Neural cell (in vitro differentiated cells): ENCODE measurements around the gene TTC21A.

Experiments
- EP300 ChIP-seq: fragments of 450-650 bp; conservative IDR thresholded peaks from 2 replicates; pipeline ENCODE4 v1.6.1; 2014; ENCODE audit warnings: antibody characterized with exemption, mild to moderate bottlenecking, moderate library complexity; ENCODE audit not compliant: poor library complexity, severe bottlenecking
- EZH2 ChIP-seq: fragments of 200-600, 300-800 bp; shearing (Covaris generic), sonication (generic); IDR thresholded peaks from 2 replicates; pipeline ENCODE4 v1.6.1; 2014; ENCODE audit warnings: antibody characterized with exemption, low read length, borderline replicate concordance, mild to moderate bottlenecking; ENCODE audit not compliant: insufficient read depth, poor library complexity, severe bottlenecking
- MXI1 ChIP-seq: fragments of 450-650 bp; conservative IDR thresholded peaks from 2 replicates; pipeline ENCODE4 v1.6.1; 2014; ENCODE audit warnings: antibody characterized with exemption, mild to moderate bottlenecking; ENCODE audit not compliant: poor library complexity, severe bottlenecking
- POLR2AphosphoS5 ChIP-seq: IDR thresholded peaks from 2 replicates; pipeline ENCODE4 v1.6.1; 2012
- TAF1 ChIP-seq: IDR thresholded peaks from 2 replicates; pipeline ENCODE4 v1.6.1; 2012; ENCODE audit warnings: low read depth
- TF ChIP-seq, protein P1 (sequence below): fragments of 450-650 bp; IDR thresholded peaks from 2 replicates; pipeline ENCODE4 v1.5.1; 2014; ENCODE audit warnings: antibody characterized with exemption, mild to moderate bottlenecking, moderate library complexity; ENCODE audit not compliant: poor library complexity, severe bottlenecking

DNA sequence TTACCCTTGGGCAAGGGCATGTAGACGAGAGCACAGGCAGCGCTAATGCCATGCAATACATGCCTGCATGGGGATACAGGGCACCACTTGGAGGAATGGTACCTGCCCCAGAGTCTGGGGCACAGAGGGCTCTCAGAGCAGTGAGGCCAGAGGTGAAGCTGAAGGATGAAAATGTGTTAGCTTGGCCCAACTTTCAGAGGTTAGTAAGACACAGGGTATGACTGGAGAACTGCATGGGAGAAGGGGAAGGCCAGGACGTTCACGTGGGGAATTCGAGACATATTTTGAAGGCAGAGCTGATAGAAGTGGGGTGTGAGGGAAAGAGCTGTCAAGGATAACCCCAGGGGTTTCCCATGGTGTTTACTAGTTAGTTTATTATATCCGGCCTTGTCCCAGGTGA, 26.3 kb downstream of the TTC21A start:
- TF ChIP-seq, protein P1, sequence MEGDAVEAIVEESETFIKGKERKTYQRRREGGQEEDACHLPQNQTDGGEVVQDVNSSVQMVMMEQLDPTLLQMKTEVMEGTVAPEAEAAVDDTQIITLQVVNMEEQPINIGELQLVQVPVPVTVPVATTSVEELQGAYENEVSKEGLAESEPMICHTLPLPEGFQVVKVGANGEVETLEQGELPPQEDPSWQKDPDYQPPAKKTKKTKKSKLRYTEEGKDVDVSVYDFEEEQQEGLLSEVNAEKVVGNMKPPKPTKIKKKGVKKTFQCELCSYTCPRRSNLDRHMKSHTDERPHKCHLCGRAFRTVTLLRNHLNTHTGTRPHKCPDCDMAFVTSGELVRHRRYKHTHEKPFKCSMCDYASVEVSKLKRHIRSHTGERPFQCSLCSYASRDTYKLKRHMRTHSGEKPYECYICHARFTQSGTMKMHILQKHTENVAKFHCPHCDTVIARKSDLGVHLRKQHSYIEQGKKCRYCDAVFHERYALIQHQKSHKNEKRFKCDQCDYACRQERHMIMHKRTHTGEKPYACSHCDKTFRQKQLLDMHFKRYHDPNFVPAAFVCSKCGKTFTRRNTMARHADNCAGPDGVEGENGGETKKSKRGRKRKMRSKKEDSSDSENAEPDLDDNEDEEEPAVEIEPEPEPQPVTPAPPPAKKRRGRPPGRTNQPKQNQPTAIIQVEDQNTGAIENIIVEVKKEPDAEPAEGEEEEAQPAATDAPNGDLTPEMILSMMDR: no peak
- TF ChIP-seq POLR2AphosphoS5: no peak
- TF ChIP-seq EP300: no peak
- TF ChIP-seq TAF1: no peak
- TF ChIP-seq MXI1: no peak
- no peak for TF ChIP-seq EZH2
